Esophagus muscularis mucosa (tissue), 4 donors: ENCODE results near the gene INKA2. TPM values are rescaled to one million over a fixed set of nuclear protein-coding genes. Genes with fewer than 3 reads are reported as not detected.
A peak's percentile ranks its signal among the peaks of the same experiment; 100 is the strongest.

Experiments
- DNase-seq: peaks from one replicate; pipeline ENCODE4 v3.0.0-alpha.2; 2017; ENCODE audit errors: extremely low spot score
- H3K27ac ChIP-seq, 4 donors: fragments of 200-600 bp; sonication (generic); replicated peaks in 1 of 4; 1 replicate in 3 of 4; 2 replicates in 1 of 4; pipeline ENCODE4 v1.5.1; 2016 to 2019; ENCODE audit warnings: mild to moderate bottlenecking in 1 of 4
- H3K27me3 ChIP-seq, 4 donors: fragments of 200-600 bp; sonication (generic); one replicate each; pipeline versions ENCODE4 v1.5.1 to v1.6.0; 2016 to 2019
- H3K36me3 ChIP-seq, 4 donors: fragments of 200-600 bp; sonication (generic); one replicate each; pipeline ENCODE4 v1.5.1; 2016 to 2019
- H3K4me1 ChIP-seq, 4 donors: fragments of 200-600 bp; sonication (generic); one replicate each; pipeline ENCODE4 v1.5.1; 2016 to 2019
- H3K4me3 ChIP-seq, 4 donors: fragments of 200-600 bp; sonication (generic); 1 replicate in 2 of 4; 2 replicates in 2 of 4; pipeline ENCODE4 v1.5.1; 2016 to 2019; ENCODE audit warnings: mild to moderate bottlenecking in 4 of 4, moderate library complexity in 1 of 4
- H3K9me3 ChIP-seq, 4 donors: fragments of 200-600 bp; sonication (generic); 1 replicate in 3 of 4; 2 replicates in 1 of 4; pipeline ENCODE4 v1.5.1; 2016 to 2019
- EP300 ChIP-seq: sonication (generic); formaldehyde crosslinking; IDR thresholded peaks from one replicate; pipeline ENCODE4 v1.6.1; 2017; ENCODE audit warnings: antibody characterized with exemption
- POLR2A ChIP-seq: fragments of 450-650 bp; IDR thresholded peaks from one replicate; pipeline ENCODE4 v1.6.1; 2017; ENCODE audit warnings: antibody characterized with exemption, moderate library complexity, mild to moderate bottlenecking, low read depth
- POLR2AphosphoS5 ChIP-seq, 2 donors: sonication (generic); formaldehyde crosslinking; IDR thresholded peaks; one replicate each; pipeline ENCODE4 v1.6.1; 2017; ENCODE audit warnings: antibody characterized with exemption in 2 of 2
- WGBS: methylation state at CpG from one replicate; pipeline ENCODE4 v1.1.5; 2018; 5-methylcytosine and 5-hydroxymethylcytosine counted together
- intact Hi-C: fragments of 100-400 bp; cut with DNase I; formaldehyde crosslinking; loops from one replicate; pipeline ENCODE4 v1.15.1; 2023
- total RNA-seq, 4 donors: library from RNA; depleted of rRNA; stranded (reverse); fragments of >200 nt; gene quantifications; one replicate each; pipeline versions ENCODE4 v1.1.0 to v1.2.1, GENCODE V29; 2016
- TF ChIP-seq, protein P1 (sequence below), 3 experiments: fragments of 200-600 bp in 2 of 3; fragments of 450-650 bp in 1 of 3; sonication (generic) in 2 of 3; IDR thresholded peaks; one replicate each; pipeline ENCODE4 v1.5.1; 2017 to 2019; ENCODE audit warnings: antibody characterized with exemption in 3 of 3, mild to moderate bottlenecking in 2 of 3, moderate library complexity in 1 of 3

Gene INKA2
- total RNA-seq, 4 donors from 2014 or later, result 4.0 to 10.8 (median 8.5) TPM

DNA sequence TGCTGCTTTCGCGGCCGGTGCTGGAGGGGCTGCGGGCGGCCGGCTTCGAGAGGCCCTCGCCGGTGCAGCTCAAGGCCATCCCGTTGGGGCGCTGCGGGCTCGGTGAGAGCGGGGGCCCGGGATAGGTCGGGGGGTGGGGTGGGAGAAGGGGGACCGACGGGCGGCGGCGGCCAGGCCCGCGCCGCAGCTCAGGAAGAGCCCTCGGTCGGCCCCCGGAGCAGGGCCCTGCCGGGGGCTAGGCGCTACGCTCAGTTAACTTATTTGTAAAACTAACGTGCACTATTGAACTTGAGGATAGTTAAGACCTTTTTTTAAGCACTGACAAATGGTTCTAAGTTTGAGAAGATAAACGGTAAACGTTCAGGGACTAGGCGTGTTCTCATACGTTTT lies 16.9 kb upstream of the INKA2 start:
- no peaks in the 10 kb centered on the region for H3K27me3 ChIP-seq
- peak overlapping the region; percentile 84 to 95 (median 91) for H3K27ac ChIP-seq
- WGBS, result 1% methylated on average over 8 of the region's 35 CpGs

DNA sequence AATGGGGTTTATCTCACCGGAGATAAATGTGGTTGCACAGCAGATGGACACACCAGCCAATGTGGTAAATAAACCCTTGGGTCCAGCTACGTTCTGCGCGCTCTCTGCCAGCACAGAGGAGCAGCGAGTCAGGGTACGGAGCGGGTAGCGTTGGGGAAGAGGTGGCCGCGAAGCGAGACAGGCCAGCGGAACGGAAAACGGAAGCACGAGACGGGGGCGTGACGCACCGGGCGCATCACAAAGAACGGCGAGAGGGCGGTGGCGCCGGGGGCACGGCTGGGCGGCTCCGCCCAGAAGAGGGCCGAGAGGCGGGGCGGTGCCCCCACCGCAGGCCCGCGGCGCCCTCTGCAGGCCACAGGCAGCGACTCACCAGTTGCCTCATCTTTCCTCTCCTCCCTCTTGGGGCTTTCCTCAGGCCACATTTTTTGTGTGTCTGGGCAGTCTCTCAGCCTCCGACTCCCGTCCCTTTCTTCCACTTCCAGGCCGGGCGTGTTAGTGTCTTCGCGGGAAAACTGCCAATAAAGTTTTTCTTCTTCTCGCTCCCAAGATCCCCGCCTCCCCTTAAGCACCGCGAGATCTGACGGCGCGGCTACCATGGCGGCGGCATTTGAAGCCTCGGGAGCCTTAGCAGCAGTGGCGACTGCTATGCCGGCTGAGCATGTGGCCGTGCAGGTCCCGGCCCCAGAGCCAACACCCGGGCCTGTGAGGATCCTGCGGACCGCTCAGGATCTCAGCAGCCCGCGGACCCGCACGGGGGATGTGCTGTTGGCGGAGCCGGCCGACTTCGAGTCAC lies 16.3 kb upstream of the INKA2 start, which contains the start of gene DDX20:
Gene DDX20, plus strand, starts transcription at position 571 of the 793 bp plus-strand sequence. Its CDS starts 24 bp downstream, at position 595.
- Histone ChIP-seq H3K4me1 (peaks cover 17 to 41% (median 24%) of the 10 kb centered on the region in 4 donors), H3K36me3 (peaks cover under 1 to 20% (median 13%) of the 10 kb centered on the region in 4 donors), H3K4me3 (peak within 1 kb of the TSS; percentile 73 to 87 (median 86)), H3K27me3 (no peaks in the 10 kb centered on the region), H3K27ac (peak within 1 kb of the TSS; percentile 84 to 95 (median 91)), H3K9me3 (no peaks in the 10 kb centered on the region)
- 2% methylated on average over 35 of the region's 67 CpGs for WGBS
- intact Hi-C loops, result loop anchor here (2.0 to 5.0 kb wide), 2 partner anchors 41 to 273 kb away; no protein-coding TSS in a partner anchor
- DNase-seq, result peak; percentile 98
- TF ChIP-seq, protein P1, sequence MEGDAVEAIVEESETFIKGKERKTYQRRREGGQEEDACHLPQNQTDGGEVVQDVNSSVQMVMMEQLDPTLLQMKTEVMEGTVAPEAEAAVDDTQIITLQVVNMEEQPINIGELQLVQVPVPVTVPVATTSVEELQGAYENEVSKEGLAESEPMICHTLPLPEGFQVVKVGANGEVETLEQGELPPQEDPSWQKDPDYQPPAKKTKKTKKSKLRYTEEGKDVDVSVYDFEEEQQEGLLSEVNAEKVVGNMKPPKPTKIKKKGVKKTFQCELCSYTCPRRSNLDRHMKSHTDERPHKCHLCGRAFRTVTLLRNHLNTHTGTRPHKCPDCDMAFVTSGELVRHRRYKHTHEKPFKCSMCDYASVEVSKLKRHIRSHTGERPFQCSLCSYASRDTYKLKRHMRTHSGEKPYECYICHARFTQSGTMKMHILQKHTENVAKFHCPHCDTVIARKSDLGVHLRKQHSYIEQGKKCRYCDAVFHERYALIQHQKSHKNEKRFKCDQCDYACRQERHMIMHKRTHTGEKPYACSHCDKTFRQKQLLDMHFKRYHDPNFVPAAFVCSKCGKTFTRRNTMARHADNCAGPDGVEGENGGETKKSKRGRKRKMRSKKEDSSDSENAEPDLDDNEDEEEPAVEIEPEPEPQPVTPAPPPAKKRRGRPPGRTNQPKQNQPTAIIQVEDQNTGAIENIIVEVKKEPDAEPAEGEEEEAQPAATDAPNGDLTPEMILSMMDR (IDR thresholded peaks at IDR 0.05), result peak; percentile 89 to 98 (median 95)
- TF ChIP-seq EP300, result no peak
- TF ChIP-seq POLR2AphosphoS5 (IDR thresholded peaks at IDR 0.05), result peak; percentile 82 to 91
- no peak for TF ChIP-seq POLR2A

More for the DNA sequence above, 16.9 kb upstream of the INKA2 start:
- H3K4me1 ChIP-seq, result peaks cover 17 to 35% (median 24%) of the 10 kb centered on the region in 4 donors
- intact Hi-C loops, result loop anchor here (5.0 kb wide), 1 partner anchor 274 kb away; no protein-coding TSS in a partner anchor
- no peak for DNase-seq
- H3K36me3 ChIP-seq, result peaks cover 6 to 26% (median 19%) of the 10 kb centered on the region in 4 donors
- no peak for TF ChIP-seq EP300
- no peak for TF ChIP-seq POLR2AphosphoS5 (IDR thresholded peaks at IDR 0.05)
- TF ChIP-seq POLR2A, result no peak
- TF ChIP-seq, protein P1 (IDR thresholded peaks at IDR 0.05), result no peak
- no peaks in the 10 kb centered on the region for H3K9me3 ChIP-seq
- peak overlapping the region; percentile 73 to 87 (median 86) for H3K4me3 ChIP-seq

DNA sequence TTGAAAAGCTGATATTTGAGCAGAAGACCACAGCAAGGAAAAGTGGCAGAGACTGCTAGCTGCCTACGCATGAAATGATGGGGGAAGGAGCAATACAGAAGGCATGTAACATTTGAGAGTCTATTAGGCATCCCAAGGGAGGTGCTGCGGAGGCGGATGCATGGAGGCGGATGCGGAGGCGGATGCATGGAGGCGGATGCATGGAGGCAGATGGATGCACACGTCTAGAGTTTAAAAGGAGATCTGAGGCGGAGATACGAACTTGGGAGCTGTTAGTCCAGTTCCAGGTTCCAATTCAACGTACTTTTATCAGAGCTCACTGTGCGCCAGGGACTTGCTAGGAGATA lies 15.8 kb upstream of the INKA2 start:
- no peak for DNase-seq
- Histone ChIP-seq H3K27ac (peak overlapping the region; percentile 84 to 95 (median 91)), H3K4me1 (peaks cover 17 to 44% (median 24%) of the 10 kb centered on the region in 4 donors), H3K9me3 (no peaks in the 10 kb centered on the region), H3K4me3 (peak overlapping the region; percentile 73 to 87 (median 86)), H3K36me3 (peaks cover 0 to 14% (median 7%) of the 10 kb centered on the region in 4 donors), H3K27me3 (no peaks in the 10 kb centered on the region)
- TF ChIP-seq, protein P1 (IDR thresholded peaks at IDR 0.05), result no peak
- TF ChIP-seq POLR2A (no peak), POLR2AphosphoS5 (IDR thresholded peaks at IDR 0.05) (no peak), EP300 (no peak)
- intact Hi-C loops, result loop anchor here (2.0 to 5.0 kb wide), 2 partner anchors 40 to 273 kb away; no protein-coding TSS in a partner anchor
- WGBS, result under 1% methylated on average over 12 of the region's 12 CpGs

DNA sequence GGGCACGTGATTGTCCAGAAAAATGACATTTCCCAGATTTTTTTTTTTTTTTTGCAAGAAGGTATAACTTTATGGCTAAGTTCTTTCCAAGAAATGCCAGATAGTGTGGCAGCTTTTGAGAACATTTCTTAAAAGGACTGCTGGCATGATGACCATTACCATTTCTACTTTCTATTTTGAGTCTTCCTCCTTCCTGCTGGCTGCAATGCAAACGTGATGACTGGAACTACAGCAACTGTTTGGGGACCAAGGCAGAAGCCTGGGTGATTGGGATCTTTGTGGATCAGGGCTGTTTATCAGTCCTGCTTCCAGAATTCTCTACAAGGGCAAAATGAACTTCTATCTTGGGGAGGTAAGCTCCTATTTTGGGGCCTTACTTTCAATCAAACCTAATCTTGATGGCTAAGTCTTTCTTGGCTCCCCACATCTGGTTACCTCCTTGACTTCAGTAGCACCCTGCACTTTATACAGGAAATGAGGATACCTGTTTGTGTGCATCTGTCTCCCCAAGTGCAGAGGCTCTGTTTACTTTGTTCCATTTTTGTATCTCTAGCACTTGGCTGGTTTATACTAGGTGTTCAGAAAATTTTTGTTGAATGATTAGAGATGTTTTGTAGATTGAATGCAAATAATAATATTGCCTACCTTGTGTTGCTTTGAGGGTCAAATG lies 12.8 kb upstream of the INKA2 start:
- H3K27me3 ChIP-seq, result no peaks in the 10 kb centered on the region
- WGBS, result 54% methylated on average over 2 of the region's 2 CpGs
- no peak overlapping the region for H3K4me3 ChIP-seq
- TF ChIP-seq POLR2A, result no peak
- TF ChIP-seq, protein P1 (IDR thresholded peaks at IDR 0.05), result no peak
- no peak for TF ChIP-seq POLR2AphosphoS5 (IDR thresholded peaks at IDR 0.05)
- TF ChIP-seq EP300, result no peak
- H3K9me3 ChIP-seq, result no peaks in the 10 kb centered on the region
- H3K27ac ChIP-seq, result no peak overlapping the region
- intact Hi-C loops, result no loop called here
- H3K4me1 ChIP-seq, result peaks cover 12 to 28% (median 16%) of the 10 kb centered on the region in 4 donors
- H3K36me3 ChIP-seq, result no peaks in the 10 kb centered on the region
- DNase-seq, result no peak
